ENCODE data around the gene LYSMD2.

GRCh38 chr15:51755790-51756189 is 18.3 kb upstream of the LYSMD2 start:
- TF ChIP-seq, protein P1, sequence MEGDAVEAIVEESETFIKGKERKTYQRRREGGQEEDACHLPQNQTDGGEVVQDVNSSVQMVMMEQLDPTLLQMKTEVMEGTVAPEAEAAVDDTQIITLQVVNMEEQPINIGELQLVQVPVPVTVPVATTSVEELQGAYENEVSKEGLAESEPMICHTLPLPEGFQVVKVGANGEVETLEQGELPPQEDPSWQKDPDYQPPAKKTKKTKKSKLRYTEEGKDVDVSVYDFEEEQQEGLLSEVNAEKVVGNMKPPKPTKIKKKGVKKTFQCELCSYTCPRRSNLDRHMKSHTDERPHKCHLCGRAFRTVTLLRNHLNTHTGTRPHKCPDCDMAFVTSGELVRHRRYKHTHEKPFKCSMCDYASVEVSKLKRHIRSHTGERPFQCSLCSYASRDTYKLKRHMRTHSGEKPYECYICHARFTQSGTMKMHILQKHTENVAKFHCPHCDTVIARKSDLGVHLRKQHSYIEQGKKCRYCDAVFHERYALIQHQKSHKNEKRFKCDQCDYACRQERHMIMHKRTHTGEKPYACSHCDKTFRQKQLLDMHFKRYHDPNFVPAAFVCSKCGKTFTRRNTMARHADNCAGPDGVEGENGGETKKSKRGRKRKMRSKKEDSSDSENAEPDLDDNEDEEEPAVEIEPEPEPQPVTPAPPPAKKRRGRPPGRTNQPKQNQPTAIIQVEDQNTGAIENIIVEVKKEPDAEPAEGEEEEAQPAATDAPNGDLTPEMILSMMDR (IDR thresholded peaks at IDR 0.05; ENCODE audit: low read length) = no peak
- TF ChIP-seq EZH2 (IDR thresholded peaks at IDR 0.05; ENCODE audit: borderline replicate concordance, low read length) = no peak
